Activated CD4-positive, alpha-beta T cell treated with anti-CD3 and anti-CD28 coated beads, Interleukin-2, amount 10 ng/mL, durations not matched to agents 7 days and 5 days (primary cell): Measurements from ENCODE around the gene RPS3. TPM values are rescaled to one million over a fixed set of nuclear protein-coding genes. Genes with fewer than 3 reads are reported as not detected.
"Not testable (repeated sequence)": the region's sequence is repeated elsewhere in the genome, so short reads cannot be mapped to it uniquely, and the experiment has no call there.

Source experiments
- CTCF ChIA-PET: fragments of 350-600 bp; sonication (Branson Sonifier 250); formaldehyde crosslinking; loops from one replicate; lab custom pipeline; 2021; ENCODE audit warnings: antibody characterized with exemption; lab: Charles Lee
- POLR2A ChIA-PET: fragments of 350-600 bp; sonication (Branson Sonifier 250); formaldehyde crosslinking; loops from one replicate; lab custom pipeline; 2021; ENCODE audit warnings: antibody characterized with exemption; lab: Charles Lee
- DNase-seq: peaks from one replicate; pipeline ENCODE4 v3.0.0-alpha.2; 2020
- H3K27ac Mint-ChIP-seq: one replicate; pipeline ENCODE4 v1.8.0; 2021; ENCODE audit warnings: mild to moderate bottlenecking, moderate library complexity, mixed read lengths
- H3K27me3 Mint-ChIP-seq: one replicate; pipeline ENCODE4 v1.8.0; 2021; ENCODE audit warnings: mixed read lengths
- H3K36me3 Mint-ChIP-seq: one replicate; pipeline ENCODE4 v1.8.0; 2021; ENCODE audit warnings: low read depth, mixed read lengths
- H3K4me1 Mint-ChIP-seq: one replicate; pipeline ENCODE4 v1.8.0; 2021; ENCODE audit warnings: mixed read lengths
- H3K4me3 Mint-ChIP-seq: one replicate; pipeline ENCODE4 v1.8.0; 2021; ENCODE audit warnings: mild to moderate bottlenecking, moderate library complexity, mixed read lengths
- H3K9me3 Mint-ChIP-seq: one replicate; pipeline ENCODE4 v1.8.0; 2021; ENCODE audit warnings: mixed read lengths
- total RNA-seq, 2 experiments: library from RNA; stranded (reverse); gene quantifications; one replicate each; pipeline ENCODE4 v1.2.3, GENCODE V29; 2021

Gene RPS3
- total RNA-seq = 1,000 to 10,000 TPM; 2,943 to 3,099 TPM

- POLR2A ChIA-PET = interaction anchor here (0.6 kb wide), 1 partner anchor 75 kb away, joined by 3 read pairs; no protein-coding TSS in a partner anchor
- no peaks in the 10 kb centered on the region for H3K9me3 Mint-ChIP-seq
- DNase-seq = peak; percentile 90
- peak within 1 kb of the TSS; percentile 97 for H3K4me3 Mint-ChIP-seq
- peak within 1 kb of the TSS; percentile 99 for H3K27ac Mint-ChIP-seq
- CTCF ChIA-PET = interaction anchor here (0.6 to 2.2 kb wide), 8 partner anchors 10 to 152 kb away, joined by 3 to 8 read pairs (median 4); no protein-coding TSS in a partner anchor
- peaks cover 7% of the 10 kb centered on the region for H3K27me3 Mint-ChIP-seq
- peaks cover 52% of the 10 kb centered on the region for H3K36me3 Mint-ChIP-seq
- peaks cover 46% of the 10 kb centered on the region for H3K4me1 Mint-ChIP-seq
These were observed at the start of gene RPS3 for GRCh38 chr11:75399344-75400145. Gene RPS3 (plus strand): TSS chr11:75399518. CDS start chr11:75399548, 30 bp downstream.

- Mint-ChIP-seq H3K4me3 (peak overlapping the region; percentile 68), H3K36me3 (no peaks in the 10 kb centered on the region), H3K27me3 (no peaks in the 10 kb centered on the region), H3K27ac (peak overlapping the region; percentile 76), H3K4me1 (peaks cover 74% of the 10 kb centered on the region), H3K9me3 (no peaks in the 10 kb centered on the region)
- CTCF ChIA-PET = interaction anchor here (0.6 to 4.4 kb wide), 4 partner anchors 10 to 134 kb away, joined by 3 to 31 read pairs (median 4); no protein-coding TSS in a partner anchor
- DNase-seq = no peak
- POLR2A ChIA-PET = no interaction called here
These were observed 49.7 kb upstream of the RPS3 start for GRCh38 chr11:75349521-75350116.

- peaks cover 68% of the 10 kb centered on the region for H3K4me1 Mint-ChIP-seq
- peak overlapping the region; percentile 68 for H3K4me3 Mint-ChIP-seq
- CTCF ChIA-PET = interaction anchor here (0.5 to 4.4 kb wide), 6 partner anchors 10 to 190 kb away, joined by 3 to 31 read pairs (median 4); no protein-coding TSS in a partner anchor
- DNase-seq = no peak
- no peaks in the 10 kb centered on the region for H3K36me3 Mint-ChIP-seq
- no peaks in the 10 kb centered on the region for H3K9me3 Mint-ChIP-seq
- no peaks in the 10 kb centered on the region for H3K27me3 Mint-ChIP-seq
- H3K27ac Mint-ChIP-seq = peak overlapping the region; percentile 87
- POLR2A ChIA-PET = no interaction called here
These were observed 49.1 kb upstream of the RPS3 start for GRCh38 chr11:75350122-75350742.

GRCh38 chr11:75350743-75351540, 48.4 kb upstream of the RPS3 start:
- Mint-ChIP-seq H3K4me1 (peaks cover 62% of the 10 kb centered on the region), H3K9me3 (no peaks in the 10 kb centered on the region), H3K27ac (peak overlapping the region; percentile 87), H3K36me3 (no peaks in the 10 kb centered on the region), H3K4me3 (peak overlapping the region; percentile 68), H3K27me3 (no peaks in the 10 kb centered on the region)
- peak; percentile 35 for DNase-seq
- ChIA-PET POLR2A (interaction anchor here (0.6 kb wide), 1 partner anchor 18 kb away, joined by 10 read pairs; no protein-coding TSS in a partner anchor), CTCF (interaction anchor here (0.5 to 4.4 kb wide), 8 partner anchors 11 to 189 kb away, joined by 3 to 31 read pairs (median 4); no protein-coding TSS in a partner anchor)

GRCh38 chr11:75351541-75351790, 47.9 kb upstream of the RPS3 start, which contains the start of gene ARRB1:
Gene ARRB1 (minus strand): TSS chr11:75351661. CDS start chr11:75351607, 54 bp downstream.
- CTCF ChIA-PET = interaction anchor here (0.6 to 4.4 kb wide), 7 partner anchors 11 to 103 kb away, joined by 3 to 31 read pairs (median 4); no protein-coding TSS in a partner anchor
- Mint-ChIP-seq H3K36me3 (no peaks in the 10 kb centered on the region), H3K4me3 (peak within 1 kb of the TSS; percentile 86), H3K27ac (peak within 1 kb of the TSS; percentile 93), H3K4me1 (peaks cover 57% of the 10 kb centered on the region), H3K9me3 (no peaks in the 10 kb centered on the region), H3K27me3 (no peaks in the 10 kb centered on the region)
- no peak for DNase-seq
- POLR2A ChIA-PET = no interaction called here

GRCh38 chr11:75351791-75352587, 47.3 kb upstream of the RPS3 start:
- Mint-ChIP-seq H3K36me3 (no peaks in the 10 kb centered on the region), H3K27me3 (peaks cover 3% of the 10 kb centered on the region), H3K27ac (peak overlapping the region; percentile 93), H3K9me3 (no peaks in the 10 kb centered on the region), H3K4me1 (peaks cover 53% of the 10 kb centered on the region), H3K4me3 (peak overlapping the region; percentile 86)
- POLR2A ChIA-PET = no interaction called here
- peak; percentile 61 for DNase-seq
- CTCF ChIA-PET = interaction anchor here (0.6 to 4.4 kb wide), 8 partner anchors 12 to 104 kb away, joined by 3 to 31 read pairs (median 4); no protein-coding TSS in a partner anchor

- H3K4me3 Mint-ChIP-seq = peak overlapping the region; percentile 86
- ChIA-PET CTCF (interaction anchor here (0.5 to 4.4 kb wide), 6 partner anchors 13 to 35 kb away, joined by 3 to 31 read pairs (median 4); no protein-coding TSS in a partner anchor), POLR2A (no interaction called here)
- DNase-seq = no peak
- H3K36me3 Mint-ChIP-seq = no peaks in the 10 kb centered on the region
- peaks cover 3% of the 10 kb centered on the region for H3K27me3 Mint-ChIP-seq
- H3K9me3 Mint-ChIP-seq = no peaks in the 10 kb centered on the region
- H3K4me1 Mint-ChIP-seq = peaks cover 49% of the 10 kb centered on the region
- H3K27ac Mint-ChIP-seq = peak overlapping the region; percentile 93
These were observed 46.6 kb upstream of the RPS3 start for GRCh38 chr11:75352588-75353206.

- POLR2A ChIA-PET = no interaction called here
These were observed 44.3 kb upstream of the RPS3 start for GRCh38 chr11:75355051-75355450.

GRCh38 chr11:75356613-75357012, 42.7 kb upstream of the RPS3 start:
- Mint-ChIP-seq H3K9me3 (no peaks in the 10 kb centered on the region), H3K27me3 (peaks cover 3% of the 10 kb centered on the region), H3K36me3 (no peaks in the 10 kb centered on the region), H3K4me1 (peaks cover 25% of the 10 kb centered on the region), H3K27ac (no peak overlapping the region), H3K4me3 (no peak overlapping the region)
- no peak for DNase-seq
- POLR2A ChIA-PET = interaction anchor here (0.6 kb wide), 1 partner anchor 81 kb away, joined by 3 read pairs; no protein-coding TSS in a partner anchor
- CTCF ChIA-PET = interaction anchor here (1.2 to 1.5 kb wide), 3 partner anchors 14 to 80 kb away, joined by 4 read pairs; no protein-coding TSS in a partner anchor

More at GRCh38 chr11:75355051-75355450, 44.3 kb upstream of the RPS3 start:
- Mint-ChIP-seq H3K9me3 (no peaks in the 10 kb centered on the region), H3K27me3 (peaks cover 3% of the 10 kb centered on the region), H3K4me3 (no peak overlapping the region), H3K36me3 (no peaks in the 10 kb centered on the region), H3K27ac (no peak overlapping the region), H3K4me1 (peaks cover 33% of the 10 kb centered on the region)
- DNase-seq = no peak
- CTCF ChIA-PET = interaction anchor here (0.6 to 1.2 kb wide), 3 partner anchors 13 to 75 kb away, joined by 3 to 4 read pairs (median 4); no protein-coding TSS in a partner anchor

GRCh38 chr11:75362285-75362684, 37.0 kb upstream of the RPS3 start:
- DNase-seq, H3K27ac Mint-ChIP-seq, H3K4me1 Mint-ChIP-seq, H3K36me3 Mint-ChIP-seq, H3K9me3 Mint-ChIP-seq, H3K27me3 Mint-ChIP-seq, POLR2A ChIA-PET, H3K4me3 Mint-ChIP-seq: not testable (repeated sequence)
- CTCF ChIA-PET = interaction anchor here (0.9 to 1.7 kb wide), 5 partner anchors 9 to 44 kb away, joined by 3 to 6 read pairs (median 4); no protein-coding TSS in a partner anchor
